ENCODE data around the gene NOX3.
"Not testable (repeated sequence)": the region's sequence is repeated elsewhere in the genome, so short reads cannot be mapped to it uniquely, and the experiment has no call there.

NOX3 gene

DNA sequence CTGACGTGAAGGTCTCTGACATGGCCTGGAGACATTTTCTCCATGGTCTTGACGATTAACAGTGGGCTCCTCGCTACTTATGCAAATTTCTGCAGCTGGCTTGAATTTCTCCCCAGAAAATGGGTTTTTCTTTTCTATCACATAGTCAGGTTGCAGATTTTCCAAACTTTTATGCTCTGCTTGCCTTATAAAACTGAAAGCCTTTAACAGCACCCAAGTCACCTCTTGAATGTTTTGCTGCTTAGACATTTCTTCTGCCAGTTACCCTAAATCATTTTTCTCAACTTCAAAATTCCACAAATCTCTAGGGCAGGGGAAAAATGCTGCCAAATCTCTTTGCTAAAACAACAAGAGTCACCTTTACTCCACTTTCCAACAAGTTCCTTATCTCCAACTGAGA lies 12.9 kb upstream of the NOX3 start:
- WGBS, 2 donors (ENCODE audit: extremely low coverage in 2 of 2, insufficient read length in 2 of 2, insufficient replicate concordance in 1 of 2) = no CpG with 5 or more reads among the region's 3 CpGs
- H3K4me1 ChIP-seq (ENCODE audit: control insufficient read depth in 2 of 2, insufficient read depth in 1 of 2, low read depth in 1 of 2, low read length in 2 of 2); H3K36me3 ChIP-seq (replicated peaks in 1 of 2; ENCODE audit: control insufficient read depth in 2 of 2, insufficient read depth in 2 of 2, low read length in 2 of 2); H3K18ac ChIP-seq (ENCODE audit: low read length); H3K27ac ChIP-seq (replicated peaks; ENCODE audit: low read length); H3K79me1 ChIP-seq (ENCODE audit: low read depth, low read length); H2BK12ac ChIP-seq (ENCODE audit: low read length); H2BK120ac ChIP-seq (ENCODE audit: low read depth, low read length); H3K9me3 ChIP-seq (replicated peaks in 1 of 2; ENCODE audit: control insufficient read depth in 2 of 2, insufficient read depth in 1 of 2, low read depth in 1 of 2, low read length in 2 of 2); DNase-seq (ENCODE audit: low spot score); H2BK5ac ChIP-seq (ENCODE audit: low read length); H3K23ac ChIP-seq (ENCODE audit: low read depth, low read length, poor library complexity); H2BK15ac ChIP-seq (ENCODE audit: low read length); H3K27me3 ChIP-seq (ENCODE audit: control insufficient read depth in 3 of 3, insufficient read depth in 3 of 3, low read depth in 1 of 3, low read length in 3 of 3); H4K8ac ChIP-seq (ENCODE audit: low read depth, low read length); H3K4me2 ChIP-seq (ENCODE audit: insufficient read depth, low read length, poor library complexity, severe bottlenecking); H4K91ac ChIP-seq (ENCODE audit: low read depth, low read length, poor library complexity); H3K9ac ChIP-seq (ENCODE audit: low read depth, low read length, poor library complexity); H2AFZ ChIP-seq (ENCODE audit: low read length); H3K14ac ChIP-seq (ENCODE audit: low read length); H2AK5ac ChIP-seq (ENCODE audit: low read depth, low read length); H3K4ac ChIP-seq (ENCODE audit: low read length): not testable (repeated sequence)
- H3K4me3 ChIP-seq (ENCODE audit: low read length in 2 of 2) = peak overlapping the region in 1 of 2 donors; percentile 58

DNA sequence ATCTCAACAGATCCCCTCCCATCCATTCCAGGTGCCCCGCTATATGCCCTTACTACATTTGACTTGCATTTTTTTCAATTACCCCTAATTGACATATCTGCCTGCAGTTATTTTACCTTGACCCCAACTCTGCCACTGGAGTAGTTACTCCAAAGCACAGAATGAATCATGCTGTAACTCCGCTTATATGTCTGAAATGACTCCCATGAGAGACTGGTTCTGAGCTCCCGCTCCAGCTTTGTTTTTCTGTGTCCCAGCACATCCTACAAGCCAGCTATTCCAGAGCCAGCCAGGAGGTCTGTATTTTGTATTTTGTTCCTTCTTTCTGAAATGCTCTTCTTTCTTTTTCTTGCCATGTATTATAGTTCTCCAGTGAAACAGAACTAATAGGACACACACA lies 10.9 kb upstream of the NOX3 start:
- Histone ChIP-seq H3K4ac (ENCODE audit: low read length) (no peak overlapping the region), H3K27me3 (ENCODE audit: control insufficient read depth in 3 of 3, insufficient read depth in 3 of 3, low read depth in 1 of 3, low read length in 3 of 3) (no peaks in the 10 kb centered on the region)

DNA sequence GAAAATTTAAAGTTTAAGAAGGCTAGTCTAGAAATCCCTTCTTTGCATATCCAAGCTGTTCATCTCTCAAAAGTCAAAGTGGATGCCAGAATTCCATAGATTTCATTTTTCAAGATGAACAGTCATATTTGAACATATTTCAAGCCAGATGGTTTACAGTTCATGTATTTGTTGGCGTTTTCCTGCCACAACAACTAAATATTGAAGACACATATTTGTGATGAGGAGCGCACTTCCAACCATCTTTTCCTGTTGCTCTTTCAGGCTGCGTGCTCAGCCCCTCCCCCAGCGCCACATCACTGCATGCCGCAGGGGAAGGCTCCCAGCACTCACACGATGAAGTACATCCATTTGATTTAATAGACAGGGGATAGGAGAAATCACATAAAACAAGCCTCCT lies 5.9 kb upstream of the NOX3 start:
- Histone ChIP-seq H2BK12ac (ENCODE audit: low read length) (no peak overlapping the region), H3K9ac (ENCODE audit: low read depth, low read length, poor library complexity) (no peak overlapping the region), H3K4me3 (ENCODE audit: low read length in 2 of 2) (no peak overlapping the region), H3K27me3 (ENCODE audit: control insufficient read depth in 3 of 3, insufficient read depth in 3 of 3, low read depth in 1 of 3, low read length in 3 of 3) (no peaks in the 10 kb centered on the region), H2BK5ac (ENCODE audit: low read length) (no peak overlapping the region), H2AK5ac (ENCODE audit: low read depth, low read length) (no peak overlapping the region), H4K91ac (ENCODE audit: low read depth, low read length, poor library complexity) (no peak overlapping the region), H4K8ac (ENCODE audit: low read depth, low read length) (no peak overlapping the region), H2AFZ (ENCODE audit: low read length) (no peak overlapping the region), H3K27ac (replicated peaks; ENCODE audit: low read length) (no peak overlapping the region), H3K14ac (ENCODE audit: low read length) (no peak overlapping the region), H3K18ac (ENCODE audit: low read length) (no peak overlapping the region), H3K4ac (ENCODE audit: low read length) (no peak overlapping the region), H3K9me3 (replicated peaks in 1 of 2; ENCODE audit: control insufficient read depth in 2 of 2, insufficient read depth in 1 of 2, low read depth in 1 of 2, low read length in 2 of 2) (no peaks in the 10 kb centered on the region), H3K36me3 (replicated peaks in 1 of 2; ENCODE audit: control insufficient read depth in 2 of 2, insufficient read depth in 2 of 2, low read length in 2 of 2) (no peaks in the 10 kb centered on the region), H2BK120ac (ENCODE audit: low read depth, low read length) (no peak overlapping the region), H2BK15ac (ENCODE audit: low read length) (no peak overlapping the region), H3K4me1 (ENCODE audit: control insufficient read depth in 2 of 2, insufficient read depth in 1 of 2, low read depth in 1 of 2, low read length in 2 of 2) (no peaks in the 10 kb centered on the region), H3K4me2 (ENCODE audit: insufficient read depth, low read length, poor library complexity, severe bottlenecking) (no peak overlapping the region), H3K23ac (ENCODE audit: low read depth, low read length, poor library complexity) (no peak overlapping the region), H3K79me1 (ENCODE audit: low read depth, low read length) (no peaks in the 10 kb centered on the region)
- no CpG with 5 or more reads among the region's 6 CpGs for WGBS, 2 donors (ENCODE audit: extremely low coverage in 2 of 2, insufficient read length in 2 of 2, insufficient replicate concordance in 1 of 2)
- DNase-seq (ENCODE audit: low spot score) = no peak

More for the DNA sequence above, 10.9 kb upstream of the NOX3 start:
- H2AFZ ChIP-seq (ENCODE audit: low read length) = no peak overlapping the region
- no peak overlapping the region for H3K9ac ChIP-seq (ENCODE audit: low read depth, low read length, poor library complexity)
- no peak overlapping the region for H2AK5ac ChIP-seq (ENCODE audit: low read depth, low read length)
- no peak overlapping the region for H2BK5ac ChIP-seq (ENCODE audit: low read length)
- no peak overlapping the region for H3K4me3 ChIP-seq (ENCODE audit: low read length in 2 of 2)
- H2BK120ac ChIP-seq (ENCODE audit: low read depth, low read length) = no peak overlapping the region
- H3K79me1 ChIP-seq (ENCODE audit: low read depth, low read length) = no peaks in the 10 kb centered on the region
- WGBS, 2 donors (ENCODE audit: extremely low coverage in 2 of 2, insufficient read length in 2 of 2, insufficient replicate concordance in 1 of 2) = no CpG with 5 or more reads among the region's 3 CpGs
- H3K23ac ChIP-seq (ENCODE audit: low read depth, low read length, poor library complexity) = no peak overlapping the region
- H4K91ac ChIP-seq (ENCODE audit: low read depth, low read length, poor library complexity) = no peak overlapping the region
- H3K27ac ChIP-seq (replicated peaks; ENCODE audit: low read length) = no peak overlapping the region
- H3K18ac ChIP-seq (ENCODE audit: low read length) = no peak overlapping the region
- no peak overlapping the region for H3K14ac ChIP-seq (ENCODE audit: low read length)
- DNase-seq (ENCODE audit: low spot score) = no peak
- no peak overlapping the region for H3K4me2 ChIP-seq (ENCODE audit: insufficient read depth, low read length, poor library complexity, severe bottlenecking)
- no peak overlapping the region for H2BK15ac ChIP-seq (ENCODE audit: low read length)
- no peaks in the 10 kb centered on the region for H3K4me1 ChIP-seq (ENCODE audit: control insufficient read depth in 2 of 2, insufficient read depth in 1 of 2, low read depth in 1 of 2, low read length in 2 of 2)
- no peak overlapping the region for H2BK12ac ChIP-seq (ENCODE audit: low read length)
- no peak overlapping the region for H4K8ac ChIP-seq (ENCODE audit: low read depth, low read length)
- peaks cover 0 to 4% of the 10 kb centered on the region in 2 donors for H3K9me3 ChIP-seq (replicated peaks in 1 of 2; ENCODE audit: control insufficient read depth in 2 of 2, insufficient read depth in 1 of 2, low read depth in 1 of 2, low read length in 2 of 2)
- no peaks in the 10 kb centered on the region for H3K36me3 ChIP-seq (replicated peaks in 1 of 2; ENCODE audit: control insufficient read depth in 2 of 2, insufficient read depth in 2 of 2, low read length in 2 of 2)

DNA sequence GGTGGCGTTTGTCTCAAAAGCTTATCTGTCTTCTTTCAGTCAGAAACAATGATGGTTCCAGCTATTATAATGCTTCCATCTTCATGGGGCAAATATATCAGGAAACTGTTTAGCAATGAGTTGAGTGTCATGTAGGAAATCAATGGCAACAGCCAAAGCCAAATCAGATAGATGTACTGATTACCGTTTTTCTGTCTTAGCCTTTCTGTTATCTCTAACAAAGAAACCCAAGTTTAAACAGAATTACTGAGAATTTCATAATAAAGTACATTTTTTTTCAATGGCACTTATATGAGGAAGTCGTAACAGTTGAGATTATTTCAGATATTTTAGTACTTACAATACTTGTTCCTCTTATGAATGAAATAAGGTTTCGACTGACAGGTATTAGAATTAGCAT lies 1.2 kb downstream of the NOX3 start:
- no peak overlapping the region for H3K4me2 ChIP-seq (ENCODE audit: insufficient read depth, low read length, poor library complexity, severe bottlenecking)
- no peaks in the 10 kb centered on the region for H3K36me3 ChIP-seq (replicated peaks in 1 of 2; ENCODE audit: control insufficient read depth in 2 of 2, insufficient read depth in 2 of 2, low read length in 2 of 2)
- no peak for DNase-seq (ENCODE audit: low spot score)
- no CpG with 5 or more reads among the region's 4 CpGs for WGBS, 2 donors (ENCODE audit: extremely low coverage in 2 of 2, insufficient read length in 2 of 2, insufficient replicate concordance in 1 of 2)
- no peak overlapping the region for H3K9ac ChIP-seq (ENCODE audit: low read depth, low read length, poor library complexity)
- H2AFZ ChIP-seq (ENCODE audit: low read length) = no peak overlapping the region
- no peak overlapping the region for H2BK120ac ChIP-seq (ENCODE audit: low read depth, low read length)
- no peak overlapping the region for H3K23ac ChIP-seq (ENCODE audit: low read depth, low read length, poor library complexity)
- no peak overlapping the region for H3K18ac ChIP-seq (ENCODE audit: low read length)
- no peaks in the 10 kb centered on the region for H3K27me3 ChIP-seq (ENCODE audit: control insufficient read depth in 3 of 3, insufficient read depth in 3 of 3, low read depth in 1 of 3, low read length in 3 of 3)
- H2AK5ac ChIP-seq (ENCODE audit: low read depth, low read length) = no peak overlapping the region
- H3K4ac ChIP-seq (ENCODE audit: low read length) = no peak overlapping the region
- no peak overlapping the region for H3K27ac ChIP-seq (replicated peaks; ENCODE audit: low read length)
- H4K91ac ChIP-seq (ENCODE audit: low read depth, low read length, poor library complexity) = no peak overlapping the region
- no peaks in the 10 kb centered on the region for H3K79me1 ChIP-seq (ENCODE audit: low read depth, low read length)
- peaks cover 0 to 11% of the 10 kb centered on the region in 2 donors for H3K4me1 ChIP-seq (ENCODE audit: control insufficient read depth in 2 of 2, insufficient read depth in 1 of 2, low read depth in 1 of 2, low read length in 2 of 2)
- H2BK12ac ChIP-seq (ENCODE audit: low read length) = no peak overlapping the region
- no peak overlapping the region for H2BK5ac ChIP-seq (ENCODE audit: low read length)
- H3K14ac ChIP-seq (ENCODE audit: low read length) = no peak overlapping the region
- no peak overlapping the region for H3K4me3 ChIP-seq (ENCODE audit: low read length in 2 of 2)
- no peak overlapping the region for H2BK15ac ChIP-seq (ENCODE audit: low read length)
- no peaks in the 10 kb centered on the region for H3K9me3 ChIP-seq (replicated peaks in 1 of 2; ENCODE audit: control insufficient read depth in 2 of 2, insufficient read depth in 1 of 2, low read depth in 1 of 2, low read length in 2 of 2)
- H4K8ac ChIP-seq (ENCODE audit: low read depth, low read length) = no peak overlapping the region

Data from neuronal stem cell (in vitro differentiated cells).